GM10266 (cell line): Measurements from ENCODE around the gene FGD6.
"Not testable (repeated sequence)": the region's sequence is repeated elsewhere in the genome, so short reads cannot be mapped to it uniquely, and the experiment has no call there.

ENCODE experiments used
- DNase-seq: peaks from one replicate; pipeline ENCODE4 v3.0.0; 2012; ENCODE audit errors: extremely low spot score
- TF ChIP-seq, protein P1 (sequence below): IDR thresholded peaks from 2 replicates; pipeline ENCODE4 v1.5.1; 2012; ENCODE audit warnings: mild to moderate bottlenecking, low read depth; ENCODE audit not compliant: control insufficient read depth, insufficient read depth; ENCODE audit errors: missing control alignments

FGD6 gene

DNA sequence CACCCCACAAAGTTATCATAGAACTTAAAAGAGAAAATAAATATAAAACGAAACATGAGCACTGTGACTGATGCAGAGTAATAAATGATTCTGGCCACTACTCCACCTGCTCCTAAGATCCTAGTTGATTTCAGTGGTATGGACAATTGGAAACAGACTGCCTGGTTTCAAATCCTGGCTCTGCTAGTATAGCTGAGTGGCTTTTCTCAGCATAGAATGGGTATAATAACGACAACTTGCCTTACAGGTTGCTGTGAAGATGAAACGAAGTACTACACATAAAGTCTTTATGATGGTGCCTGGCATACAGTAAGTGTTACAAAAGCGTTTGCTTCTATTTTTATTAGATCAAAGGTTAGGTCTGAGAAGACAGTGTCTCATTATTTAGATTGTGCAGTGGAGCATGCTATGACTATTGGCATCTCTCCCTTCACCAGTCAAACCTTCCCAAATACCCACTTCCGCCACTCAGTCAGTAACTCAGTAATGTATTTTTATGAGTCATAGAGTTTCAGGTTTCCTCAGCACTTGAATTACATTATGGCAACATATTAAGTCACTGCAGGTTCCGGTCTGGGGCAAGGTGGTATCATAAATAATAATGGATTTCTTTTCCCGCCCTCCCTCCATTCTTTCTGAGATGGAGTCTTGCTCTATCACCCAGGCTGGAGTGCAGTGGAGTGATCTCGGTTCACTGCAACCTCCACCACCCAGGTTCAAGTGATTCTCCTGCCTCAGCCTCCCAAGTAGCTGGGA lies 114.2 kb downstream of the FGD6 start:
- TF ChIP-seq, protein P1, sequence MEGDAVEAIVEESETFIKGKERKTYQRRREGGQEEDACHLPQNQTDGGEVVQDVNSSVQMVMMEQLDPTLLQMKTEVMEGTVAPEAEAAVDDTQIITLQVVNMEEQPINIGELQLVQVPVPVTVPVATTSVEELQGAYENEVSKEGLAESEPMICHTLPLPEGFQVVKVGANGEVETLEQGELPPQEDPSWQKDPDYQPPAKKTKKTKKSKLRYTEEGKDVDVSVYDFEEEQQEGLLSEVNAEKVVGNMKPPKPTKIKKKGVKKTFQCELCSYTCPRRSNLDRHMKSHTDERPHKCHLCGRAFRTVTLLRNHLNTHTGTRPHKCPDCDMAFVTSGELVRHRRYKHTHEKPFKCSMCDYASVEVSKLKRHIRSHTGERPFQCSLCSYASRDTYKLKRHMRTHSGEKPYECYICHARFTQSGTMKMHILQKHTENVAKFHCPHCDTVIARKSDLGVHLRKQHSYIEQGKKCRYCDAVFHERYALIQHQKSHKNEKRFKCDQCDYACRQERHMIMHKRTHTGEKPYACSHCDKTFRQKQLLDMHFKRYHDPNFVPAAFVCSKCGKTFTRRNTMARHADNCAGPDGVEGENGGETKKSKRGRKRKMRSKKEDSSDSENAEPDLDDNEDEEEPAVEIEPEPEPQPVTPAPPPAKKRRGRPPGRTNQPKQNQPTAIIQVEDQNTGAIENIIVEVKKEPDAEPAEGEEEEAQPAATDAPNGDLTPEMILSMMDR, result no peak
- DNase-seq, result peak; percentile 56

DNA sequence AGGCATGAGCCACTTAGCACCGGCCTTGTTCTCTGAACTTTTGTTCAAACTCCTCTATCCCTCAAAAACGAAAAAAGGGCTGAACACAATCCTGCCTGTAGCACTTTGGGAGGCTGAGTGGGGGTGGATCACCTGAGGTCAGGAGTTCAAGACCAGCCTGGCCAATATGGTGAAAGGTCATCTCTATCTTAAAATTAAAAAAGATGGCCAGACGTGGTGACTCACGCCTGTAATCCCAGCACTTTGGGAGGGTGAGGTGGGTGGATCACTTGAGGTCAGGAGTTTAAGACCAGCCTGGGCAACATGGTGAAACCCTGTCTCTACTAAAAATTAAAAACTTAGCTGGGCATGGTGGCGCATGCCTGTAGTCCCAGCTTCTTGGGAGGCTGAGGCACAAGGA lies 115.3 kb downstream of the FGD6 start:
- not testable (repeated sequence) for DNase-seq

DNA sequence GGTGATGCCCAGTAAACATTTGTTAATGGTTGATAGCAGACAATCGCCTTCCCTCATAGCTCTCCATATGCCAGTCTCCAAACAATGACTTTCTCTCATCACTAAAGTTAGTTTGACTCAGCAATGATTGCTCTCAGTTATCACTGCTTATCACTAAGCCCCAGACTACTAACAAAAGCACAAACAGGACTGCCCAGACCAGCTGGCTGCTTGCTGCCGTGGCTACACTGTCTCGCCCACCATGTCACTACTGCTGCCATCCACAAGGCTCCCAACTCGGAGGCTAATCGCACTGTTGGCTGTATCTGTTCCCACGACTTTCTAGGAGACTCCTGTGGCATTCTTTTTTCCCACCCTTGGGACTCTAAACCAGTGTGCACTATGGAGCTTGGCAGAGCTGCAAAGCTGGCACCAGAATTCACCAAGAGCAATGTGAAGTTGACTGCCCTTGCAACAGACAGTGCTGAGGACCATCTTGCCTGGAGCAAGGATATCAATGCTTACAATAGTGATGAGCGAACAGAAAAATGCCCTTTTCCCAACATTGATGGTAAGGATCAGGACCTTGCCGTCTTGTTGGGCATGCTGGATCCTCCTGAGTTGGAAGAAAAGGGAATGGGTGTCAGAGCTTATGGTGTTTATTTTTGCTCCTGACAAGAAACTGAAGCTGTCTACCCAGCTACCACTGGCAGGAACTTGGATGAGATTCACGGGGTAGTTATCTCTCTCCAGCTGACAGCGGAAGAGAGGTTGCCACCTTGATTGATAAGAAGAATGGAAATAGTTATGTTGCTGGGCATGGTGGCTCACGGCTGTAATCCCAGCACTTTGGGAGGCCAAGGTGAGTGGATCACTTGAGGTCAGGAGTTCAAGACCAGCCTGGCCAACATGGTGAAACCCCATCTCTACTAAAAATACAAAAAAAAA lies 116.7 kb downstream of the FGD6 start:
- TF ChIP-seq, protein P1, result no peak
- no peak for DNase-seq

DNA sequence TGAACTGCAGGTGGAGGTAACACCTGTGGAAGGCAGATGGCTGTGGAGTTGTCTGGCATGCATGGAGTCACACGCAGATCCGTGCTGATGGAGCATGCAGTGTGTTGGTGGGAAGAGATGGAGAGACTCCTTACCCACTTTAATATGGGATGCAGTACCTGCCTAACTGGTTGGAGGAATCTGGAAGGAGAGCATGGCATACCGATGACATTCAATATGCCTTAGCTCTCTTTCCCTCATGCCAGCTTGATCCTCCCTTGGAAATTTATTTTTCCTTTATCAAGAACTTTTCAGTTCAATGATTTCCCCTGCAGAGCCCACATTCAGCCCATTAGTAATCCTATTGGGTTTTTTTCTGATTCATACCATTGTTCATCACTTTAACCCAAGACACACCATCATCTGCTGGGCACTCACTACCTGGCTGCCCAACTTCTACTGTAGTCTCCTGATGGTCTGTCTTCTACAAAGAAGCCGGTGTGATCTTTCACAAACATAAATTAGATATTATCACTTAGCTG lies 117.9 kb downstream of the FGD6 start:
- TF ChIP-seq, protein P1, result no peak
- no peak for DNase-seq

DNA sequence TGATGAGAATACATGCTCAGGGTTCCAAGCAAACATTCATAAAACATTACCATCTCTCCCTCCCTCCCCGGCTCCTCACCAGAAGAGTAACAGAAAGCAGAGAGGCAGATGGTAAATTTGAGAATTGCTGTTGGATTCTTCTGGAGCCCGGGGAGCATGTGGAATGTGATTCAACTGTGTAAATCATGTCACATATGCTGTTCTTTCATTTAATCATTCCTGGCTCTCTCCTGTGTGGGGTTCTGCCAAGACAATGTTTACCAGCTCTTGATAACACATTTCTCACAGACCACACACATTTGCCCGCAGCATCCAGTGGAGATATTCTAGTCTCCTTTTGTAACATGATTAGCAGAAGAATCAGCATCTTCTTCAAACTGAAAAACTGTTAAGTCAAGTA lies 120.4 kb downstream of the FGD6 start:
- TF ChIP-seq, protein P1, result no peak
- no peak for DNase-seq

DNA sequence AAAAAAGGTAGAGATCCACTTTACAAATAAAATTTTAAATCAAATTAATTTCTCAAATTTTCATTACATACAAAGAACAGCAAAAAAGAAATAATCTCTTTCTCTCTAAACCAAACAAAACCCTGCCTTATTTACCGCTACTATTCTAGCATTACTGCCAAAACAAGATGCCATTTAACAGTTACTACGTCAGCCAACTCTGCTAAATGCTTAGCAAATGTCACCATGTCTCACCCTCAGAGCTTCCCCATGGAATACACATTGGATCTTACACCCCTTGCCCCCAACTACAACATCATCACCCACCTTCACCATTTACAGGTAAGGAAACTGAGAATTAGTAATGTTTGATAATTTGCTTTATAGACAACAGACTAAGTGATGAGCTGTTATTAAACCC lies 120.9 kb downstream of the FGD6 start:
- TF ChIP-seq, protein P1, result no peak
- DNase-seq, result no peak

DNA sequence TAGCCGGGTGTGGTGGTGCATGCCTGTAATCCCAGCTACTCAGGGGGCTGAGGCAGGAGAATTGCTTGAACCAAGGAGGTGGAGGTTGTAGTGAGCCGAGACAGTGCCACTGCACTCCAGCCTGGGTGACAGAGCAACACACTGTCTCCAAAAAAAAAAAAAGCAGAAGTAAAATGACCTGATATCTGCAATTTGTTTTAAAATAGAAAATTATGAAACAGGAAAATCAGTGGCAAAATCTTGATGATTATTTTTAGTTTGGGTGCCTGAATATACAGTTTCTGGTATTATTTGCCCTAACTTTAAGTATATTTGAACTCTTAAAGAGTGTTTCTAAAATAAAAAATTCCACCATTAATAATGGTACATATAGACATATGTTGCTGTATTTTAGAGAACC lies 121.4 kb downstream of the FGD6 start:
- DNase-seq, result not testable (repeated sequence)

DNA sequence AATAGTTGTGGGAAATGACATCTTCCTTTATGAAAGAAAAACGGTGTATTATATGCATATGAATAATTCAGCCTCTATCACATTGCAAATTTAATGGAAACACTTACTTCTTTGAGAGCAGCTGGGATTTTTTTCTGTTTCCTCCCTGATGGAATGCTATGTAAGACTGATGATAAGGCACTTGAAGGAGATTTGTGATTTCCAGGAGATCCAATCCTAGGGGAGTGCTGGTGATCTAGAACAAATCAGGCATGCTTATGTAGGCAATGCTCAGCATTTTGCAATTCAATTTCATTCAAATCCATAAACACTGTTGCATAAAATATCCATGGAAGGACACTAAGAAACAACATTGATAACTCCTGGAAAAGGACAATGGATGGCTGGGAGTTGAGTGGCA lies 127.8 kb downstream of the FGD6 start:
- no peak for DNase-seq
- TF ChIP-seq, protein P1, result no peak
